Gastroesophageal sphincter (tissue), 4 donors: ENCODE results near the gene SPATA21. TPM values are rescaled to one million over a fixed set of nuclear protein-coding genes. Genes with fewer than 3 reads are reported as not detected.
A peak's percentile ranks its signal among the peaks of the same experiment; 100 is the strongest.

ENCODE experiments used
- ATAC-seq: fragments of 150-250 bp; one replicate; pipeline ENCODE4 v1.9.1; 2016; ENCODE audit warnings: mild to moderate bottlenecking, moderate library complexity
- H3K27ac ChIP-seq, 4 donors: fragments of 200-600 bp; sonication (generic) in 3 of 4; 1 replicate in 3 of 4; 2 replicates in 1 of 4; pipeline ENCODE4 v1.5.1; 2016 to 2019
- H3K27me3 ChIP-seq: fragments of 200-600 bp; sonication (generic); one replicate; pipeline ENCODE4 v1.5.1; 2019
- H3K36me3 ChIP-seq, 2 donors: fragments of 200-600 bp; sonication (generic); one replicate each; pipeline ENCODE4 v1.5.1; 2019; ENCODE audit warnings: control low read depth in 1 of 2
- H3K4me1 ChIP-seq, 3 donors: fragments of 200-600 bp; sonication (generic); 1 replicate in 2 of 3; 2 replicates in 1 of 3; pipeline ENCODE4 v1.5.1; 2016 to 2019; ENCODE audit warnings: control low read depth in 2 of 3
- H3K4me3 ChIP-seq, 2 donors: fragments of 200-600 bp; sonication (generic); one replicate each; pipeline ENCODE4 v1.5.1; 2019; ENCODE audit warnings: mild to moderate bottlenecking in 1 of 2, moderate library complexity in 1 of 2
- H3K9me3 ChIP-seq, 3 donors: fragments of 200-600 bp; sonication (generic); one replicate each; pipeline ENCODE4 v1.5.1; 2017 to 2019; ENCODE audit warnings: control low read depth in 2 of 3
- EP300 ChIP-seq: sonication (generic); formaldehyde crosslinking; IDR thresholded peaks from one replicate; pipeline ENCODE4 v1.6.1; 2017; ENCODE audit warnings: antibody characterized with exemption, mild to moderate bottlenecking
- POLR2A ChIP-seq, 2 donors: fragments of 450-650 bp; IDR thresholded peaks; one replicate each; pipeline ENCODE4 v1.6.1; 2017; ENCODE audit warnings: antibody characterized with exemption in 2 of 2, mild to moderate bottlenecking in 2 of 2, moderate library complexity in 1 of 2
- POLR2AphosphoS5 ChIP-seq: sonication (generic); formaldehyde crosslinking; IDR thresholded peaks from one replicate; pipeline ENCODE4 v1.6.1; 2017; ENCODE audit warnings: antibody characterized with exemption
- WGBS, 2 donors: methylation state at CpG; one replicate each; pipeline ENCODE4 v1.1.5; 2018; ENCODE audit warnings: low coverage in 1 of 2; 5-methylcytosine and 5-hydroxymethylcytosine counted together
- total RNA-seq, 4 donors: library from RNA; depleted of rRNA; stranded (reverse); fragments of >200 nt; gene quantifications; one replicate each; pipeline ENCODE4 v1.1.0, GENCODE V29; 2016
- TF ChIP-seq, protein P1 (sequence below), 4 experiments: fragments of 200-600 bp in 2 of 4; fragments of 450-650 bp in 2 of 4; sonication (generic) in 1 of 4; IDR thresholded peaks; one replicate each; pipeline ENCODE4 v1.5.1; 2017 to 2019; ENCODE audit warnings: antibody characterized with exemption in 4 of 4, mild to moderate bottlenecking in 2 of 4, moderate library complexity in 2 of 4

Gene SPATA21
- total RNA-seq, 4 donors from 2014 or later = 0.12 to 3.6 TPM; not detected in 2

GRCh38 chr1:16372535-16373285 is 64.5 kb downstream of the SPATA21 start:
- H3K4me1 ChIP-seq = peaks cover 10 to 97% (median 31%) of the 10 kb centered on the region in 3 donors
- H3K27ac ChIP-seq = no peak overlapping the region
- H3K9me3 ChIP-seq = no peaks in the 10 kb centered on the region
- WGBS, 2 donors = 74 to 86% methylated on average over 3 of the region's 3 CpGs
- H3K4me3 ChIP-seq = no peak overlapping the region
- no peaks in the 10 kb centered on the region for H3K36me3 ChIP-seq
- no peak for ATAC-seq
- H3K27me3 ChIP-seq = no peaks in the 10 kb centered on the region
- TF ChIP-seq, protein P1, sequence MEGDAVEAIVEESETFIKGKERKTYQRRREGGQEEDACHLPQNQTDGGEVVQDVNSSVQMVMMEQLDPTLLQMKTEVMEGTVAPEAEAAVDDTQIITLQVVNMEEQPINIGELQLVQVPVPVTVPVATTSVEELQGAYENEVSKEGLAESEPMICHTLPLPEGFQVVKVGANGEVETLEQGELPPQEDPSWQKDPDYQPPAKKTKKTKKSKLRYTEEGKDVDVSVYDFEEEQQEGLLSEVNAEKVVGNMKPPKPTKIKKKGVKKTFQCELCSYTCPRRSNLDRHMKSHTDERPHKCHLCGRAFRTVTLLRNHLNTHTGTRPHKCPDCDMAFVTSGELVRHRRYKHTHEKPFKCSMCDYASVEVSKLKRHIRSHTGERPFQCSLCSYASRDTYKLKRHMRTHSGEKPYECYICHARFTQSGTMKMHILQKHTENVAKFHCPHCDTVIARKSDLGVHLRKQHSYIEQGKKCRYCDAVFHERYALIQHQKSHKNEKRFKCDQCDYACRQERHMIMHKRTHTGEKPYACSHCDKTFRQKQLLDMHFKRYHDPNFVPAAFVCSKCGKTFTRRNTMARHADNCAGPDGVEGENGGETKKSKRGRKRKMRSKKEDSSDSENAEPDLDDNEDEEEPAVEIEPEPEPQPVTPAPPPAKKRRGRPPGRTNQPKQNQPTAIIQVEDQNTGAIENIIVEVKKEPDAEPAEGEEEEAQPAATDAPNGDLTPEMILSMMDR (IDR thresholded peaks at IDR 0.05) = no peak
- TF ChIP-seq POLR2AphosphoS5 (no peak), POLR2A (IDR thresholded peaks at IDR 0.05) (no peak), EP300 (no peak)

DNA sequence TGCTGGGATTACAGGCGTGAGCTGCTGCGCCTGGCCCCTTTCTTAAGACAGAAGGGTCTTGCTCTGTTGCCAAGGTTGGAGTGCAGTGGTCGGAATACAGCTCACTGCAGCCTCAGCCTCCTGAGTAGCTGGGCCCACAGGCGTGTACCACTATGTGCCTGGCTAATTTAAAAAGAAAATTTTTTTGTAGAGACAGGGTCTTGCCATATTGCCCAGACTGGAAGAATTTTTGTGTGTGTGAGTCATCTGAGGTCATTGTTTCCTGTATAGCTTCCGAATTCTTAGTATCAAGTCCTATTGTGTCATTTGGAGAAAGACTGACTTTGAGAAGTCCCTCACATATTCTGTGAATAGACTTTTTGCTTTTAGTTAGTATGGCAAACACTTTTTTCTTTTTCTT is 65.5 kb downstream of the SPATA21 start:
- Histone ChIP-seq H3K27ac (no peak overlapping the region), H3K9me3 (no peaks in the 10 kb centered on the region), H3K4me3 (no peak overlapping the region), H3K27me3 (no peaks in the 10 kb centered on the region), H3K36me3 (no peaks in the 10 kb centered on the region), H3K4me1 (peaks cover 10 to 87% (median 22%) of the 10 kb centered on the region in 3 donors)
- TF ChIP-seq EP300 = no peak
- TF ChIP-seq POLR2AphosphoS5 = no peak
- TF ChIP-seq POLR2A (IDR thresholded peaks at IDR 0.05) = no peak
- TF ChIP-seq, protein P1 (IDR thresholded peaks at IDR 0.05) = no peak
- no peak for ATAC-seq
- WGBS, 2 donors = 36 to 57% methylated on average over 1 to 2 of the region's 5 CpGs

DNA sequence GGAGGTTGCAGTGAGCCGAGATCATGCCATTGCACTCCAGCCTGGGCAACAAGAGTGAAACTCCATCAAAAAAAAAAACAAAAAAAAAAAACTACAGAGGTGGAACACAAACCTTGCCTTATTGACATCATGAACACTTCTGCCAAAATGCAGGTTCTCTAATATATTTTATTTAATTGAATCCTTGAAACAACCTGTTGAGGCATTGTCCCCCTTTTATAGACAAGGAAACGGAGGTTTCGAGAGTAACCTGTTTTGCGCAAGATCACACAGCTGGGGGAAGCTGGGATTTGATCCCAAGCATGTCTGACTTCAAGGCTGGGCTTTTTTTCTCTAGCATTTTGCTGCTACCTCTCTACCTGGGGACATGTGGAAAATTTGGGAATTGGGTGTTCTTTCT is 67.4 kb downstream of the SPATA21 start:
- no peak for ATAC-seq
- 92 to 100% methylated on average over 3 to 4 of the region's 4 CpGs for WGBS, 2 donors
- no peak overlapping the region for H3K27ac ChIP-seq
- H3K4me1 ChIP-seq = peaks cover 4 to 84% (median 4%) of the 10 kb centered on the region in 3 donors
- no peak overlapping the region for H3K4me3 ChIP-seq
- no peaks in the 10 kb centered on the region for H3K27me3 ChIP-seq
- TF ChIP-seq, protein P1 (IDR thresholded peaks at IDR 0.05) = no peak
- TF ChIP-seq POLR2AphosphoS5 (no peak), EP300 (no peak), POLR2A (IDR thresholded peaks at IDR 0.05) (no peak)
- H3K9me3 ChIP-seq = no peaks in the 10 kb centered on the region
- H3K36me3 ChIP-seq = no peaks in the 10 kb centered on the region

DNA sequence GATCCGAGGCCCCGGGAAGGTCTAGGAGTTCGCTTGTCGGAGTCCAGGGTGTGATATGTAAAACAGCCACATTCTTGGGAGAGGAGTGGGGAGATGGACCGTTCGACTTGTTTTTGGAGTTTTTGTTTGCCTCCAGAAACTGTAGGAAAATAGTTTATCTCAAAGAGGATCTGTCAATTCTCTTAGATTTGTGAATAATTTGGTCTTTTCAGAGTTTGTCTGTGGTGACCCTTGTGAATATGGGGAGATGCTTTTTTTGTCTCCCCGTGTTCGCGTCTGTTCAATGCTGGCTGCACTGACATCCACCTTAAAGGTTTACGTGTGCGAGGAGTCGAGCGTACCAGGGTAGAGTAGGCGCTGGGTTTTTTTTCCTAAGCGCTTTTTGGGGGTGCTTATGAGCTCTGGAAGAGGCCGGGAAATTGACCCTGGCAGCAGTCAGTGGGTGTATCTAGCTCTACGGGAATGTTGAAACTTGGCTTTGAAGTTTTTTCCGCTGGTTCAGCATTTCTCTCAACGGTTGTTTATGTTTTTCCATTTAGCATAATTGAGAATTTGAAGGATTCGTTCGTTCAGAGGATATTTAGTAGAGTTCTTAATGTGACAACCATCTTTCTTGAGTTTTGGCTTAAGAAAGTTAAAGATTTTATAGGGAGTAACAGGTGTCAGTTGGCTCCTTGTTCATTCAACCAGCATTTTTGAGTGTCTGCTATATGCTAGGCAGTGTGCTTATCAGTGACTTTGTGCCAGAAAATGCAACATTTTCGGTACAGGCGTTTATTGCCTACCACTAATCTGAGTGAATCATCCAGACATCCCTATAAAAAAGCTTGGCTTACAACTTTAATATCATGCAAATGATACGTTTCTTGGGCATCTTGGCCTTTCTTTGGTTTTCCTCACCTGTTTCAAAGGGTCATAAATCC is 69.0 kb downstream of the SPATA21 start:
- WGBS, 2 donors = 1 to 5% methylated on average over 15 to 22 of the region's 24 CpGs
- peak overlapping the region; percentile 56 to 86 for H3K4me3 ChIP-seq
- peak; percentile 1 for ATAC-seq
- H3K27me3 ChIP-seq = no peaks in the 10 kb centered on the region
- H3K27ac ChIP-seq = peak overlapping the region; percentile 72 to 98 (median 96)
- TF ChIP-seq POLR2AphosphoS5 = no peak
- TF ChIP-seq, protein P1 (IDR thresholded peaks at IDR 0.05) = no peak
- no peak for TF ChIP-seq EP300
- TF ChIP-seq POLR2A (IDR thresholded peaks at IDR 0.05) = no peak
- H3K36me3 ChIP-seq = no peaks in the 10 kb centered on the region
- H3K4me1 ChIP-seq = peaks cover 4 to 73% (median 12%) of the 10 kb centered on the region in 3 donors
- no peaks in the 10 kb centered on the region for H3K9me3 ChIP-seq
